Osteoblast (primary cell): ENCODE measurements around the gene TMEM74B. TPM values are rescaled to one million over a fixed set of nuclear protein-coding genes. Genes with fewer than 3 reads are reported as not detected.

Experiments used
- DNase-seq: peaks from one replicate; pipeline ENCODE4 v3.0.0; 2011; ENCODE audit warnings: low spot score, mixed read lengths; ENCODE audit not compliant: insufficient read length; ENCODE audit errors: missing footprints
- H2AFZ ChIP-seq: 2 replicates; pipeline ENCODE4 v1.6.0; 2011; ENCODE audit warnings: mild to moderate bottlenecking, low read length
- H3K27ac ChIP-seq: 2 replicates; pipeline ENCODE4 v1.5.1; 2011; ENCODE audit warnings: mild to moderate bottlenecking, low read depth, low read length, moderate library complexity
- H3K27me3 ChIP-seq: 2 replicates; pipeline ENCODE4 v1.6.0; 2012; ENCODE audit warnings: mild to moderate bottlenecking, control low read depth, inconsistent platforms, low read length, moderate library complexity; ENCODE audit not compliant: insufficient read depth
- H3K36me3 ChIP-seq: 2 replicates; pipeline ENCODE4 v1.5.1; 2011; ENCODE audit warnings: mild to moderate bottlenecking, low read length, control low read depth, moderate library complexity; ENCODE audit not compliant: insufficient read depth
- H3K4me1 ChIP-seq: 2 replicates; pipeline ENCODE4 v1.5.1; 2011; ENCODE audit warnings: mild to moderate bottlenecking, low read length, control low read depth, moderate library complexity; ENCODE audit not compliant: insufficient read depth
- H3K4me2 ChIP-seq: 2 replicates; pipeline ENCODE4 v1.6.0; 2011; ENCODE audit warnings: mild to moderate bottlenecking, low read length; ENCODE audit not compliant: insufficient read depth
- H3K4me3 ChIP-seq: fragments of 200-600 bp; sonication (generic); 3 replicates; pipeline ENCODE4 v1.5.1; 2012; ENCODE audit warnings: mild to moderate bottlenecking, low read length, inconsistent platforms; ENCODE audit not compliant: insufficient read depth
- H3K79me2 ChIP-seq: 2 replicates; pipeline ENCODE4 v1.6.0; 2012; ENCODE audit warnings: mild to moderate bottlenecking, low read length, control low read depth, inconsistent platforms; ENCODE audit not compliant: insufficient read depth
- H3K9me3 ChIP-seq: 2 replicates; pipeline ENCODE4 v1.5.1; 2011; ENCODE audit warnings: low read depth, low read length, control low read depth
- H4K20me1 ChIP-seq: 2 replicates; pipeline ENCODE4 v1.6.0; 2012; ENCODE audit warnings: mild to moderate bottlenecking, low read length, control low read depth; ENCODE audit not compliant: insufficient read depth
- CTCF ChIP-seq: IDR thresholded peaks from 2 replicates; pipeline ENCODE4 v1.5.1; 2011; ENCODE audit warnings: mild to moderate bottlenecking, low read depth, low read length, moderate library complexity; ENCODE audit errors: extremely low read depth
- total RNA-seq: library from RNA; depleted of rRNA; stranded (reverse); fragments of >200 nt; gene quantifications from 2 replicates; pipeline ENCODE4 v1.2.3, GENCODE V29; 2012

TMEM74B gene
- total RNA-seq, 1 donor = not detected

DNA sequence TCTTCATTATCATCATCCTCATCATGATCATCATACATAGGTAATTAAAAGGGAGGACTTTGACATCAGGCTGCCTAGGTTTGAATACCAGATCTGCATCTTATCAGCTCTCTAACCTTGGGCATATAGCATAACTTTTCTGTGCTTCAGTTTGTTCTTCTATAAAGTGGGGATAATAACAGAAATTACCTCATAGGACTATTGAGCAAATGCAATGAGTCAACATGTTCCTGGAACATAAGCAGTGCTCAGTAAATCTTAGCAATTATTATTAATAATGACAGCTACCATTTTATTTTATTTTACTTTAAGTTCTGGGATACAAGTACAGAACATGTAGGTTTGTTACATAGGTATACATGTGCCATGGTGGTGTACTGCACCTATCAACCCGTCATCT, 25.7 kb upstream of the TMEM74B start:
- Histone ChIP-seq H3K36me3 (no peaks in the 10 kb centered on the region), H2AFZ (no peak overlapping the region), H3K9me3 (no peaks in the 10 kb centered on the region), H3K27ac (no peak overlapping the region), H3K79me2 (no peaks in the 10 kb centered on the region), H3K27me3 (peaks cover 25% of the 10 kb centered on the region), H3K4me3 (no peak overlapping the region), H3K4me1 (no peaks in the 10 kb centered on the region), H4K20me1 (no peaks in the 10 kb centered on the region), H3K4me2 (no peak overlapping the region)
- TF ChIP-seq CTCF = no peak
- no peak for DNase-seq

- Histone ChIP-seq H3K9me3 (no peaks in the 10 kb centered on the region), H3K27me3 (peaks cover 21% of the 10 kb centered on the region), H3K4me2 (no peak overlapping the region), H3K4me3 (no peak overlapping the region), H3K79me2 (no peaks in the 10 kb centered on the region), H3K4me1 (no peaks in the 10 kb centered on the region), H2AFZ (no peak overlapping the region), H3K36me3 (no peaks in the 10 kb centered on the region), H4K20me1 (no peaks in the 10 kb centered on the region), H3K27ac (no peak overlapping the region)
- TF ChIP-seq CTCF = peak; percentile 40
- no peak for DNase-seq
Observed at GRCh38 chr20:1209447-1210387, 24.9 kb upstream of the TMEM74B start.

DNA sequence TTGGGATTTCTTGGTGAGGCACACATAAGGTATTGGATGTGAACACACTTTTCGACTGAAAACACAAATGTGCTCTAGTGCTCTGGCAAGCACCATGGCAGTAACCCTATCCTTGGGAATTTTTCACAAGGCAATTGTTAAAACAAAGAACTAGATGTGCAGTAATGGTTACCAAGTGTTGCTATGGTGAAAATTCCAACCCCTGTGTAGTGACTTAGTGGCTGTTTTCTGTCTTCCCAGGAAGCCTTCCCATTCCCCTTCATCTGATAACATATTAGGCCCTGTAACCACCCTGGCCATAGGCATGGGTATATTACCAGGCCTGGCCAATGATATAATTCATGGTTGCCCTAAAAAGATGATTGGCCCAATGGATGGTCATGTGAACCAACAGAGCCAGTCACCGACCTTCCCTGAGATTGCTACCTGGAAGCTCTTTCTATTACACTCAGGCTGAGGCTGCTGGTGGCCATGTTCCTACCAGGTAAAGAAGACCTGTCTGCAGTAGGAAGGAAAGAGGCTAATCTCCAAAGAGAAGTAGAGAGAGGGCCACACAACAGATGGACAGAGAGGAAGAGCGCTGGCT, 22.6 kb upstream of the TMEM74B start:
- no peaks in the 10 kb centered on the region for H3K4me1 ChIP-seq
- H3K27me3 ChIP-seq = peaks cover 32% of the 10 kb centered on the region
- no peak for DNase-seq
- no peak overlapping the region for H3K4me2 ChIP-seq
- no peaks in the 10 kb centered on the region for H4K20me1 ChIP-seq
- no peak for TF ChIP-seq CTCF
- H3K27ac ChIP-seq = no peak overlapping the region
- H3K79me2 ChIP-seq = no peaks in the 10 kb centered on the region
- H3K9me3 ChIP-seq = no peaks in the 10 kb centered on the region
- no peak overlapping the region for H3K4me3 ChIP-seq
- no peak overlapping the region for H2AFZ ChIP-seq
- no peaks in the 10 kb centered on the region for H3K36me3 ChIP-seq
